ENCODE results near the gene CCL3.
"Not testable (repeated sequence)": the region's sequence is repeated elsewhere in the genome, so short reads cannot be mapped to it uniquely, and the experiment has no call there.

Gene CCL3

GRCh38 chr17:36095992-36096391 lies 6.0 kb upstream of the CCL3 start:
- Histone ChIP-seq H3K36me3 (ENCODE audit: insufficient read depth, insufficient read length, low read length) (no peaks in the 10 kb centered on the region), H3K4me3 (ENCODE audit: insufficient read length, low read depth) (no peak overlapping the region), H3K4me1 (ENCODE audit: insufficient read depth, insufficient read length) (no peaks in the 10 kb centered on the region), H3K9ac (ENCODE audit: insufficient read length, low read depth) (no peak overlapping the region), H3K9me3 (ENCODE audit: insufficient read depth, low read length) (no peaks in the 10 kb centered on the region), H3K27me3 (ENCODE audit: insufficient read depth, insufficient read length) (no peaks in the 10 kb centered on the region)
- no peak for TF ChIP-seq ZNF274 (IDR thresholded peaks at IDR 0.05; ENCODE audit: low read depth, low read length)
- no peak for TF ChIP-seq YY1 (IDR thresholded peaks at IDR 0.05; ENCODE audit: insufficient read depth, insufficient read length)
- no peak for TF ChIP-seq SUZ12 (IDR thresholded peaks at IDR 0.05; ENCODE audit: extremely low read depth, insufficient read depth, insufficient read length)
- no peak for DNase-seq (ENCODE audit: low read depth, low spot score)

DNA sequence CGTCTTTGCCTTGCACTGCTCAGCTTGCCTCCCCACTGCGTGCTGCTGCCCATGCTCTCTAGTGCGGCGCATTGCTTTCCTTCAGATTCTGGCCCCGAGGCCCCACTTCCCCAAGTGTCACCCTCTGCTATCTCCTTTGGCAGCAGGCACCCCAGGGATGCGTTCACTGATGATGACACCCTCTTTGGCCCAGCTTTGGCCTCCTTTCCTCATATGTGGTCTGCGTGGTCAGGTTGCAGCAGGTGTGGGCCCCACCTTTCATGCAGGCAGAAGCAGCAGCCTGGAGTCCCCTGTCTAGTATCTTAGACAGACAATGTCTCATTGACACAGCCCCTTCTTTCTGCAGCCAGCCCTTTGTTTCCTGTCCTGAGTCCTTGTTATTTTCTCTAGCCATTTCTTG lies 4.8 kb upstream of the CCL3 start:
- Histone ChIP-seq H3K4me3 (ENCODE audit: insufficient read length, low read depth) (no peak overlapping the region), H3K36me3 (ENCODE audit: insufficient read depth, insufficient read length, low read length) (no peaks in the 10 kb centered on the region), H3K9me3 (ENCODE audit: insufficient read depth, low read length) (no peaks in the 10 kb centered on the region), H3K4me1 (ENCODE audit: insufficient read depth, insufficient read length) (no peaks in the 10 kb centered on the region), H3K9ac (ENCODE audit: insufficient read length, low read depth) (no peak overlapping the region), H3K27me3 (ENCODE audit: insufficient read depth, insufficient read length) (no peaks in the 10 kb centered on the region)
- no peak for DNase-seq (ENCODE audit: low read depth, low spot score)
- TF ChIP-seq ZNF274 (IDR thresholded peaks at IDR 0.05; ENCODE audit: low read depth, low read length) = no peak
- no peak for TF ChIP-seq SUZ12 (IDR thresholded peaks at IDR 0.05; ENCODE audit: extremely low read depth, insufficient read depth, insufficient read length)
- TF ChIP-seq YY1 (IDR thresholded peaks at IDR 0.05; ENCODE audit: insufficient read depth, insufficient read length) = no peak

DNA sequence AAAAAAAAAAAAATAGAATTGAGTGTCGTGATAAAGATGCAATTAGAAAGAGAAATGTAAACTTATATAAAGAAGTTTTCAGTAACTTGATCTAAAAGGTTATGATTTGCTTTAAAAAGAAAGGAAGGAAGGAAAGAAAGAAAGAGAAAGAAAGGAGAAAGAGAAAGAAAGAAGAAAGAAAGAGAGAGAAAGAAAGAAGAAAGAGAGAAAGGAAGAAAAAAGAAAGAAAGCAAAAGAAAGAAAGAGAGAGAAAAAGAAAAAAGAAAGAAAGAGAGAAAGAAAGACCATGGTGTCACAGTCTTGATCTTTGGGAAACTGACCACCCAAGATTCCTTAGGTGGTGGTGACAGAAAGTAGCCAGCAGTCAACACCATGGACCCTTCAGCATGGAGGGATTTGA lies 4.3 kb upstream of the CCL3 start:
- no peak for DNase-seq (ENCODE audit: low read depth, low spot score)
- Histone ChIP-seq H3K4me1 (ENCODE audit: insufficient read depth, insufficient read length) (no peaks in the 10 kb centered on the region), H3K4me3 (ENCODE audit: insufficient read length, low read depth) (no peak overlapping the region), H3K36me3 (ENCODE audit: insufficient read depth, insufficient read length, low read length) (no peaks in the 10 kb centered on the region), H3K9me3 (ENCODE audit: insufficient read depth, low read length) (no peaks in the 10 kb centered on the region), H3K9ac (ENCODE audit: insufficient read length, low read depth) (no peak overlapping the region), H3K27me3 (ENCODE audit: insufficient read depth, insufficient read length) (no peaks in the 10 kb centered on the region)
- TF ChIP-seq YY1 (IDR thresholded peaks at IDR 0.05; ENCODE audit: insufficient read depth, insufficient read length) = no peak

GRCh38 chr17:36092715-36093114 lies 2.8 kb upstream of the CCL3 start:
- DNase-seq (ENCODE audit: low read depth, low spot score); H3K4me3 ChIP-seq (ENCODE audit: insufficient read length, low read depth); H3K27me3 ChIP-seq (ENCODE audit: insufficient read depth, insufficient read length); H3K36me3 ChIP-seq (ENCODE audit: insufficient read depth, insufficient read length, low read length); H3K4me1 ChIP-seq (ENCODE audit: insufficient read depth, insufficient read length); H3K9me3 ChIP-seq (ENCODE audit: insufficient read depth, low read length); H3K9ac ChIP-seq (ENCODE audit: insufficient read length, low read depth): not testable (repeated sequence)

- no peaks in the 10 kb centered on the region for H3K27me3 ChIP-seq (ENCODE audit: insufficient read depth, insufficient read length)
- H3K9ac ChIP-seq (ENCODE audit: insufficient read length, low read depth) = no peak overlapping the region
- no peaks in the 10 kb centered on the region for H3K4me1 ChIP-seq (ENCODE audit: insufficient read depth, insufficient read length)
- H3K36me3 ChIP-seq (ENCODE audit: insufficient read depth, insufficient read length, low read length) = no peaks in the 10 kb centered on the region
- DNase-seq (ENCODE audit: low read depth, low spot score) = no peak
- TF ChIP-seq SUZ12 (IDR thresholded peaks at IDR 0.05; ENCODE audit: extremely low read depth, insufficient read depth, insufficient read length) = no peak
- TF ChIP-seq YY1 (IDR thresholded peaks at IDR 0.05; ENCODE audit: insufficient read depth, insufficient read length) = no peak
- TF ChIP-seq ZNF274 (IDR thresholded peaks at IDR 0.05; ENCODE audit: low read depth, low read length) = no peak
- no peaks in the 10 kb centered on the region for H3K9me3 ChIP-seq (ENCODE audit: insufficient read depth, low read length)
- H3K4me3 ChIP-seq (ENCODE audit: insufficient read length, low read depth) = no peak overlapping the region
Measured at GRCh38 chr17:36092230-36092629, 2.3 kb upstream of the CCL3 start.

GRCh38 chr17:36089339-36089865 lies 541 bp downstream of the CCL3 start:
- Histone ChIP-seq H3K36me3 (ENCODE audit: insufficient read depth, insufficient read length, low read length) (no peaks in the 10 kb centered on the region), H3K4me3 (ENCODE audit: insufficient read length, low read depth) (no peak overlapping the region), H3K4me1 (ENCODE audit: insufficient read depth, insufficient read length) (peaks cover 3% of the 10 kb centered on the region), H3K9me3 (ENCODE audit: insufficient read depth, low read length) (no peaks in the 10 kb centered on the region), H3K27me3 (ENCODE audit: insufficient read depth, insufficient read length) (no peaks in the 10 kb centered on the region), H3K9ac (ENCODE audit: insufficient read length, low read depth) (no peak overlapping the region)
- TF ChIP-seq ZNF274 (IDR thresholded peaks at IDR 0.05; ENCODE audit: low read depth, low read length) (no peak), SUZ12 (IDR thresholded peaks at IDR 0.05; ENCODE audit: extremely low read depth, insufficient read depth, insufficient read length) (no peak)
- DNase-seq (ENCODE audit: low read depth, low spot score) = no peak

- no peak for DNase-seq (ENCODE audit: low read depth, low spot score)
- TF ChIP-seq ZNF274 (IDR thresholded peaks at IDR 0.05; ENCODE audit: low read depth, low read length) = no peak
- TF ChIP-seq SUZ12 (IDR thresholded peaks at IDR 0.05; ENCODE audit: extremely low read depth, insufficient read depth, insufficient read length) = no peak
- TF ChIP-seq YY1 (IDR thresholded peaks at IDR 0.05; ENCODE audit: insufficient read depth, insufficient read length) = no peak
- H3K9ac ChIP-seq (ENCODE audit: insufficient read length, low read depth) = no peak overlapping the region
- H3K4me1 ChIP-seq (ENCODE audit: insufficient read depth, insufficient read length) = peaks cover 3% of the 10 kb centered on the region
- H3K9me3 ChIP-seq (ENCODE audit: insufficient read depth, low read length) = no peaks in the 10 kb centered on the region
- H3K36me3 ChIP-seq (ENCODE audit: insufficient read depth, insufficient read length, low read length) = no peaks in the 10 kb centered on the region
- H3K4me3 ChIP-seq (ENCODE audit: insufficient read length, low read depth) = no peak overlapping the region
- H3K27me3 ChIP-seq (ENCODE audit: insufficient read depth, insufficient read length) = no peaks in the 10 kb centered on the region
Measured at GRCh38 chr17:36088670-36089338, 1.1 kb downstream of the CCL3 start.

DNA sequence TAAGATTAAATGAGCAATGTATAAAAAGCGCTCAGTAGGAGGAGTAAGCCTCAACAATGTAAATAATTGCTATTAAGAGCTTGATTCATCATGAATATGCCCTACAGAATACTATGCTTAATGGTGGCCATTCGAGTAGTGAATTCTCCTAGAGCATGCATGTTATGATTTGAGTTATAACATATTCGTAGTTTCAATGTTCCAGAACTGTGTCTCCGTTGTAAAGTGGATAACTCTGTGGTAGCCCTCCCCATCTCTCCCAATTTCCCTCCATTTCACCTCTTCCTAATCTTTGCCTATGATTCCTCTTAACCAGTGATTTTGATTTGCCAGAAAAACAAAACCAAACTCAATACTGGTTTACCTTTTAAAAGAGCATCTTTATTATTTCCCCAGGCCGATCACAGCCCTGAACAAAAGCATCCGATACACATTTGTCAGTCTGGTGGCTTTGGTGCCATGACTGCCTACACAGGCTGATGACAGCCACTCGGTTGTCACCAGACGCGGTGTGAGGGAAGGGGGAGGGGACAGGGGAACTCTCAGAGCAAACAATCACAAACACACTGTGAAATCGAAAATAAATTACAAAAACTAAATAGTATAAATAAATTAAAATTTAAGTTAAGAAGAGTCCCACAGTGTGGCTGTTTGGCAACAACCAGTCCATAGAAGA lies 1.9 kb downstream of the CCL3 start:
- not testable (repeated sequence) for DNase-seq (ENCODE audit: low read depth, low spot score); H3K27me3 ChIP-seq (ENCODE audit: insufficient read depth, insufficient read length)

GRCh38 chr17:36087471-36087870 lies 2.5 kb downstream of the CCL3 start:
- not testable (repeated sequence) for H3K36me3 ChIP-seq (ENCODE audit: insufficient read depth, insufficient read length, low read length); H3K9me3 ChIP-seq (ENCODE audit: insufficient read depth, low read length); H3K9ac ChIP-seq (ENCODE audit: insufficient read length, low read depth); DNase-seq (ENCODE audit: low read depth, low spot score); H3K4me3 ChIP-seq (ENCODE audit: insufficient read length, low read depth); H3K4me1 ChIP-seq (ENCODE audit: insufficient read depth, insufficient read length); H3K27me3 ChIP-seq (ENCODE audit: insufficient read depth, insufficient read length)

More for the DNA sequence above, 1.9 kb downstream of the CCL3 start:
- H3K36me3 ChIP-seq (ENCODE audit: insufficient read depth, insufficient read length, low read length); H3K9me3 ChIP-seq (ENCODE audit: insufficient read depth, low read length); H3K9ac ChIP-seq (ENCODE audit: insufficient read length, low read depth); H3K4me3 ChIP-seq (ENCODE audit: insufficient read length, low read depth); H3K4me1 ChIP-seq (ENCODE audit: insufficient read depth, insufficient read length): not testable (repeated sequence)
